IMR-90 (cell line): ENCODE results near the gene REV3L.

ENCODE experiments used
- BHLHE40 ChIP-seq: fragments of 150-350 bp; IDR thresholded peaks from 2 replicates; pipeline ENCODE4 v1.6.1; 2016; ENCODE audit warnings: mild to moderate bottlenecking, low read depth, low read length
- CEBPB ChIP-seq: IDR thresholded peaks from 2 replicates; pipeline ENCODE4 v1.6.1; 2012; ENCODE audit warnings: low read depth, low read length, improper control_type of control experiment
- CHD1 ChIP-seq: IDR thresholded peaks from 2 replicates; pipeline ENCODE4 v1.6.1; 2012; ENCODE audit warnings: low read depth, low read length, improper control_type of control experiment
- MAZ ChIP-seq: IDR thresholded peaks from 2 replicates; pipeline ENCODE4 v1.6.1; 2012; ENCODE audit warnings: low read depth, mild to moderate bottlenecking, low read length, improper control_type of control experiment, moderate library complexity, borderline replicate concordance
- MXI1 ChIP-seq: IDR thresholded peaks from 2 replicates; pipeline ENCODE4 v1.6.1; 2012; ENCODE audit warnings: low read depth, mild to moderate bottlenecking, low read length, moderate library complexity, borderline replicate concordance
- POLR2A ChIP-seq: IDR thresholded peaks from 2 replicates; pipeline ENCODE4 v1.6.1; 2012; ENCODE audit warnings: mild to moderate bottlenecking, low read depth, low read length
- RAD21 ChIP-seq: IDR thresholded peaks from 2 replicates; pipeline ENCODE4 v1.6.1; 2012; ENCODE audit warnings: low read length, improper control_type of control experiment
- RFX5 ChIP-seq: IDR thresholded peaks from 2 replicates; pipeline ENCODE4 v1.8.0; 2012; ENCODE audit warnings: low read depth, mild to moderate bottlenecking, low read length, moderate library complexity
- SMC3 ChIP-seq: fragments of 150-350 bp; IDR thresholded peaks from 2 replicates; pipeline ENCODE4 v1.6.1; 2016; ENCODE audit warnings: low read depth, mild to moderate bottlenecking, antibody characterized with exemption, low read length, moderate library complexity
- TF ChIP-seq, protein P1 (sequence below): fragments of 150-350 bp; IDR thresholded peaks from 2 replicates; pipeline ENCODE4 v1.6.1; 2017; ENCODE audit warnings: mild to moderate bottlenecking, antibody characterized with exemption, low read length, low read depth
- TF ChIP-seq, protein P2 (sequence below): conservative IDR thresholded peaks from 2 replicates; pipeline ENCODE4 v1.5.1; 2012; ENCODE audit warnings: mild to moderate bottlenecking, low read depth, low read length, improper control_type of control experiment

DNA sequence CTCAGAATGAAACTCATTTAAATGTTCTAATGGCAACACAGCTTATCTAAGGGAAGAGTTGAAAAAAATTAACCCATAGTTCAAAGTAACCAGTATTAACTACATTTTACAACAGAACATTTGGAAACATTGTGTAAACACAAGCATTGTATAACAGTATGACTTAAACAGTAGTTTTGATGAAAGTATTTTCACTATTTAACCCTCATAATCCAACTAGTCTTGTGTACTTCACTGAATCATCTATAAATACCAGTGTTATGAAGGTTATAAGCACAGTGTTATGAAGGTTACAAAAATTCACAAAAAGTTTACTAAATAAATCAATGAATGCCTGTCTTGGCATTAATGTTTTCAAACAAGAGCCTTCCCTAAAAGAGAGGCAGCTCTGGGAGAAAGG, 66.5 kb downstream of the REV3L start:
- TF ChIP-seq POLR2A (no peak), MAZ (no peak), SMC3 (no peak), RAD21 (no peak), CEBPB (no peak), CHD1 (no peak), RFX5 (no peak), BHLHE40 (no peak), MXI1 (no peak)
- TF ChIP-seq, protein P1, sequence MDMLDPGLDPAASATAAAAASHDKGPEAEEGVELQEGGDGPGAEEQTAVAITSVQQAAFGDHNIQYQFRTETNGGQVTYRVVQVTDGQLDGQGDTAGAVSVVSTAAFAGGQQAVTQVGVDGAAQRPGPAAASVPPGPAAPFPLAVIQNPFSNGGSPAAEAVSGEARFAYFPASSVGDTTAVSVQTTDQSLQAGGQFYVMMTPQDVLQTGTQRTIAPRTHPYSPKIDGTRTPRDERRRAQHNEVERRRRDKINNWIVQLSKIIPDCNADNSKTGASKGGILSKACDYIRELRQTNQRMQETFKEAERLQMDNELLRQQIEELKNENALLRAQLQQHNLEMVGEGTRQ, result no peak
- TF ChIP-seq, protein P2, sequence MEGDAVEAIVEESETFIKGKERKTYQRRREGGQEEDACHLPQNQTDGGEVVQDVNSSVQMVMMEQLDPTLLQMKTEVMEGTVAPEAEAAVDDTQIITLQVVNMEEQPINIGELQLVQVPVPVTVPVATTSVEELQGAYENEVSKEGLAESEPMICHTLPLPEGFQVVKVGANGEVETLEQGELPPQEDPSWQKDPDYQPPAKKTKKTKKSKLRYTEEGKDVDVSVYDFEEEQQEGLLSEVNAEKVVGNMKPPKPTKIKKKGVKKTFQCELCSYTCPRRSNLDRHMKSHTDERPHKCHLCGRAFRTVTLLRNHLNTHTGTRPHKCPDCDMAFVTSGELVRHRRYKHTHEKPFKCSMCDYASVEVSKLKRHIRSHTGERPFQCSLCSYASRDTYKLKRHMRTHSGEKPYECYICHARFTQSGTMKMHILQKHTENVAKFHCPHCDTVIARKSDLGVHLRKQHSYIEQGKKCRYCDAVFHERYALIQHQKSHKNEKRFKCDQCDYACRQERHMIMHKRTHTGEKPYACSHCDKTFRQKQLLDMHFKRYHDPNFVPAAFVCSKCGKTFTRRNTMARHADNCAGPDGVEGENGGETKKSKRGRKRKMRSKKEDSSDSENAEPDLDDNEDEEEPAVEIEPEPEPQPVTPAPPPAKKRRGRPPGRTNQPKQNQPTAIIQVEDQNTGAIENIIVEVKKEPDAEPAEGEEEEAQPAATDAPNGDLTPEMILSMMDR, result no peak
